Measurements from ENCODE around the gene GAPVD1.
A peak's percentile ranks its signal among the peaks of the same experiment; 100 is the strongest.

GAPVD1 gene

GRCh38 chr9:125239631-125240597 is 21.7 kb upstream of the GAPVD1 start:
- Histone ChIP-seq H3K4me2 (ENCODE audit: low read length) (peak overlapping the region; percentile 69), H3K4me1 (ENCODE audit: control insufficient read depth in 1 of 2, insufficient read depth in 2 of 2, low read length in 2 of 2) (peaks cover 8 to 10% of the 10 kb centered on the region in 2 experiments), H3K79me1 (ENCODE audit: low read length) (peaks cover 11% of the 10 kb centered on the region), H2AK5ac (ENCODE audit: low read length) (no peak overlapping the region), H2BK5ac (ENCODE audit: low read depth, low read length, poor library complexity) (no peak overlapping the region), H3K14ac (ENCODE audit: low read length) (no peak overlapping the region), H3K9me3 (ENCODE audit: insufficient read depth, low read depth, low read length) (no peaks in the 10 kb centered on the region), H3K79me2 (ENCODE audit: control insufficient read depth, insufficient read depth, low read length, poor library complexity) (peaks cover 13% of the 10 kb centered on the region), H2AFZ (ENCODE audit: insufficient read depth, low read length, poor library complexity) (no peak overlapping the region), H2BK12ac (ENCODE audit: low read length) (no peak overlapping the region), H4K12ac (ENCODE audit: low read depth, low read length) (no peak overlapping the region), H3K27ac (ENCODE audit: low read depth, low read length) (no peak overlapping the region), H3K9ac (ENCODE audit: low read length) (no peak overlapping the region), H3K23ac (ENCODE audit: low read length) (no peak overlapping the region), H3K27me3 (ENCODE audit: insufficient read depth, low read length) (no peaks in the 10 kb centered on the region), H4K91ac (ENCODE audit: low read depth, low read length) (no peak overlapping the region), H3K4ac (ENCODE audit: low read depth, low read length) (peak overlapping the region; percentile 49), H2BK120ac (ENCODE audit: insufficient read depth, low read length, poor library complexity) (no peak overlapping the region), H3K36me3 (ENCODE audit: control insufficient read depth in 1 of 2, insufficient read depth in 2 of 2, low read length in 2 of 2) (peaks cover 20 to 39% of the 10 kb centered on the region in 2 experiments), H4K8ac (ENCODE audit: low read depth, low read length) (no peak overlapping the region), H3K4me3 (ENCODE audit: low read depth, low read length) (peak overlapping the region; percentile 91), H3K18ac (ENCODE audit: low read length) (no peak overlapping the region)
- no CpG with 5 or more reads among the region's 8 CpGs for WGBS (ENCODE audit: extremely low coverage, insufficient coverage, insufficient read length)
- peak in 1 of 2 donors; percentile 13 for DNase-seq

- Histone ChIP-seq H3K79me2 (ENCODE audit: control insufficient read depth, insufficient read depth, low read length, poor library complexity) (peaks cover 13% of the 10 kb centered on the region), H3K27ac (ENCODE audit: low read depth, low read length) (peak overlapping the region; percentile 49), H4K91ac (ENCODE audit: low read depth, low read length) (peak overlapping the region; percentile 64), H3K23ac (ENCODE audit: low read length) (no peak overlapping the region), H4K8ac (ENCODE audit: low read depth, low read length) (peak overlapping the region; percentile 77), H3K27me3 (ENCODE audit: insufficient read depth, low read length) (no peaks in the 10 kb centered on the region), H3K9me3 (ENCODE audit: insufficient read depth, low read depth, low read length) (no peaks in the 10 kb centered on the region), H3K18ac (ENCODE audit: low read length) (peak overlapping the region; percentile 91), H3K14ac (ENCODE audit: low read length) (peak overlapping the region; percentile 48), H2BK12ac (ENCODE audit: low read length) (no peak overlapping the region), H3K9ac (ENCODE audit: low read length) (peak overlapping the region; percentile 79), H3K4me2 (ENCODE audit: low read length) (peak overlapping the region; percentile 69), H3K4me3 (ENCODE audit: low read depth, low read length) (peak overlapping the region; percentile 91), H2AFZ (ENCODE audit: insufficient read depth, low read length, poor library complexity) (peak overlapping the region; percentile 74), H2BK120ac (ENCODE audit: insufficient read depth, low read length, poor library complexity) (peak overlapping the region; percentile 69), H3K4ac (ENCODE audit: low read depth, low read length) (peak overlapping the region; percentile 37), H3K36me3 (ENCODE audit: control insufficient read depth in 1 of 2, insufficient read depth in 2 of 2, low read length in 2 of 2) (peaks cover 17 to 36% of the 10 kb centered on the region in 2 experiments), H2AK5ac (ENCODE audit: low read length) (peak overlapping the region; percentile 73), H4K12ac (ENCODE audit: low read depth, low read length) (peak overlapping the region; percentile 10), H2BK5ac (ENCODE audit: low read depth, low read length, poor library complexity) (peak overlapping the region; percentile 1), H3K79me1 (ENCODE audit: low read length) (peaks cover 11% of the 10 kb centered on the region), H3K4me1 (ENCODE audit: control insufficient read depth in 1 of 2, insufficient read depth in 2 of 2, low read length in 2 of 2) (peaks cover 8 to 10% of the 10 kb centered on the region in 2 experiments)
- WGBS (ENCODE audit: extremely low coverage, insufficient coverage, insufficient read length), result no CpG with 5 or more reads among the region's 33 CpGs
- DNase-seq, result peak; percentile 19 to 56
These were observed 21.0 kb upstream of the GAPVD1 start for GRCh38 chr9:125240649-125240999.

GRCh38 chr9:125241000-125241862 is 20.4 kb upstream of the GAPVD1 start, which contains the start of gene HSPA5:
Gene HSPA5 (minus strand): TSS chr9:125241343. CDS start chr9:125241126, 217 bp downstream.
- peak within 1 kb of the TSS; percentile 96 for H2AK5ac ChIP-seq (ENCODE audit: low read length)
- H4K12ac ChIP-seq (ENCODE audit: low read depth, low read length), result peak within 1 kb of the TSS; percentile 95
- peak within 1 kb of the TSS; percentile 99 for H4K91ac ChIP-seq (ENCODE audit: low read depth, low read length)
- H2BK5ac ChIP-seq (ENCODE audit: low read depth, low read length, poor library complexity), result peak within 1 kb of the TSS; percentile 63
- H3K14ac ChIP-seq (ENCODE audit: low read length), result peak within 1 kb of the TSS; percentile 94
- peak within 1 kb of the TSS; percentile 99 for H4K8ac ChIP-seq (ENCODE audit: low read depth, low read length)
- peak within 1 kb of the TSS; percentile 69 for H3K4me2 ChIP-seq (ENCODE audit: low read length)
- H2BK120ac ChIP-seq (ENCODE audit: insufficient read depth, low read length, poor library complexity), result peak within 1 kb of the TSS; percentile 89
- no peaks in the 10 kb centered on the region for H3K9me3 ChIP-seq (ENCODE audit: insufficient read depth, low read depth, low read length)
- H3K18ac ChIP-seq (ENCODE audit: low read length), result peak within 1 kb of the TSS; percentile 95
- no peak within 1 kb of the TSS for H3K23ac ChIP-seq (ENCODE audit: low read length)
- peaks cover 11% of the 10 kb centered on the region for H3K79me1 ChIP-seq (ENCODE audit: low read length)
- H3K4me1 ChIP-seq (ENCODE audit: control insufficient read depth in 1 of 2, insufficient read depth in 2 of 2, low read length in 2 of 2), result peaks cover 8 to 10% of the 10 kb centered on the region in 2 experiments
- H3K36me3 ChIP-seq (ENCODE audit: control insufficient read depth in 1 of 2, insufficient read depth in 2 of 2, low read length in 2 of 2), result peaks cover 17 to 33% of the 10 kb centered on the region in 2 experiments
- peak within 1 kb of the TSS; percentile 74 for H2AFZ ChIP-seq (ENCODE audit: insufficient read depth, low read length, poor library complexity)
- H3K79me2 ChIP-seq (ENCODE audit: control insufficient read depth, insufficient read depth, low read length, poor library complexity), result peaks cover 13% of the 10 kb centered on the region
- peak within 1 kb of the TSS; percentile 37 for H3K4ac ChIP-seq (ENCODE audit: low read depth, low read length)
- peak within 1 kb of the TSS; percentile 91 for H3K4me3 ChIP-seq (ENCODE audit: low read depth, low read length)
- peak within 1 kb of the TSS; percentile 76 for H3K27ac ChIP-seq (ENCODE audit: low read depth, low read length)
- peak within 1 kb of the TSS; percentile 95 for H3K9ac ChIP-seq (ENCODE audit: low read length)
- no peak within 1 kb of the TSS for H2BK12ac ChIP-seq (ENCODE audit: low read length)
- DNase-seq, result peak; percentile 99
- no CpG with 5 or more reads among the region's 59 CpGs for WGBS (ENCODE audit: extremely low coverage, insufficient coverage, insufficient read length)
- no peaks in the 10 kb centered on the region for H3K27me3 ChIP-seq (ENCODE audit: insufficient read depth, low read length)
